Measurements from ENCODE around the gene CBR4. TPM values are rescaled to one million over a fixed set of nuclear protein-coding genes. Genes with fewer than 3 reads are reported as not detected.
"Not testable (repeated sequence)": the region's sequence is repeated elsewhere in the genome, so short reads cannot be mapped to it uniquely, and the experiment has no call there.

CBR4 gene
- total RNA-seq, 2 donors from 2014 or later: 13.7 to 18.0 TPM

GRCh38 chr4:169042608-169043007 lies 32.6 kb upstream of the CBR4 start:
- Mint-ChIP-seq H3K36me3 (ENCODE audit: low read depth) (no peaks in the 10 kb centered on the region), H3K27me3 (peaks cover 16% of the 10 kb centered on the region), H3K4me3 (no peak overlapping the region), H3K4me1 (no peaks in the 10 kb centered on the region), H3K27ac (no peak overlapping the region), H3K9me3 (no peaks in the 10 kb centered on the region)
- ATAC-seq (replicated peaks): no peak

GRCh38 chr4:169040559-169041261 lies 30.7 kb upstream of the CBR4 start:
- Mint-ChIP-seq H3K4me3 (no peak overlapping the region), H3K36me3 (ENCODE audit: low read depth) (no peaks in the 10 kb centered on the region), H3K4me1 (no peaks in the 10 kb centered on the region), H3K27ac (no peak overlapping the region), H3K27me3 (peaks cover 12% of the 10 kb centered on the region), H3K9me3 (no peaks in the 10 kb centered on the region)
- ATAC-seq (replicated peaks): no peak

GRCh38 chr4:169039251-169039954 lies 29.3 kb upstream of the CBR4 start:
- Mint-ChIP-seq H3K9me3 (no peaks in the 10 kb centered on the region), H3K4me1 (no peaks in the 10 kb centered on the region), H3K27me3 (peaks cover 11% of the 10 kb centered on the region), H3K27ac (no peak overlapping the region), H3K4me3 (no peak overlapping the region), H3K36me3 (ENCODE audit: low read depth) (no peaks in the 10 kb centered on the region)
- no peak for ATAC-seq (replicated peaks)

- no peak overlapping the region for H3K27ac Mint-ChIP-seq
- no peak for ATAC-seq (replicated peaks)
- H3K4me1 Mint-ChIP-seq: no peaks in the 10 kb centered on the region
- peaks cover 8% of the 10 kb centered on the region for H3K27me3 Mint-ChIP-seq
- no peak overlapping the region for H3K4me3 Mint-ChIP-seq
- H3K9me3 Mint-ChIP-seq: no peaks in the 10 kb centered on the region
- no peaks in the 10 kb centered on the region for H3K36me3 Mint-ChIP-seq (ENCODE audit: low read depth)
These were observed 27.5 kb upstream of the CBR4 start for GRCh38 chr4:169037506-169037905.

GRCh38 chr4:169035871-169036620 lies 26.0 kb upstream of the CBR4 start:
- H3K4me3 Mint-ChIP-seq; H3K36me3 Mint-ChIP-seq (ENCODE audit: low read depth); ATAC-seq (replicated peaks); H3K27ac Mint-ChIP-seq; H3K4me1 Mint-ChIP-seq; H3K9me3 Mint-ChIP-seq; H3K27me3 Mint-ChIP-seq: not testable (repeated sequence)

GRCh38 chr4:169033660-169034059 lies 23.6 kb upstream of the CBR4 start:
- Mint-ChIP-seq H3K27ac (no peak overlapping the region), H3K4me3 (no peak overlapping the region), H3K9me3 (no peaks in the 10 kb centered on the region), H3K36me3 (ENCODE audit: low read depth) (no peaks in the 10 kb centered on the region), H3K4me1 (no peaks in the 10 kb centered on the region), H3K27me3 (peaks cover 5% of the 10 kb centered on the region)
- peak; percentile 55 for ATAC-seq (replicated peaks)

GRCh38 chr4:169032883-169033645 lies 23.0 kb upstream of the CBR4 start:
- Mint-ChIP-seq H3K27ac (no peak overlapping the region), H3K4me1 (no peaks in the 10 kb centered on the region), H3K27me3 (peaks cover 6% of the 10 kb centered on the region), H3K36me3 (ENCODE audit: low read depth) (no peaks in the 10 kb centered on the region), H3K4me3 (no peak overlapping the region), H3K9me3 (no peaks in the 10 kb centered on the region)
- no peak for ATAC-seq (replicated peaks)

- H3K9me3 Mint-ChIP-seq: no peaks in the 10 kb centered on the region
- H3K27ac Mint-ChIP-seq: no peak overlapping the region
- no peak for ATAC-seq (replicated peaks)
- H3K4me3 Mint-ChIP-seq: no peak overlapping the region
- no peaks in the 10 kb centered on the region for H3K4me1 Mint-ChIP-seq
- H3K36me3 Mint-ChIP-seq (ENCODE audit: low read depth): no peaks in the 10 kb centered on the region
- H3K27me3 Mint-ChIP-seq: peaks cover 11% of the 10 kb centered on the region
These were observed 22.1 kb upstream of the CBR4 start for GRCh38 chr4:169032194-169032593.

GRCh38 chr4:169031392-169031791 lies 21.3 kb upstream of the CBR4 start:
- Mint-ChIP-seq H3K27ac (no peak overlapping the region), H3K36me3 (ENCODE audit: low read depth) (no peaks in the 10 kb centered on the region), H3K9me3 (no peaks in the 10 kb centered on the region), H3K27me3 (peaks cover 13% of the 10 kb centered on the region), H3K4me1 (no peaks in the 10 kb centered on the region), H3K4me3 (no peak overlapping the region)
- ATAC-seq (replicated peaks): no peak

- H3K36me3 Mint-ChIP-seq (ENCODE audit: low read depth): no peaks in the 10 kb centered on the region
- H3K27me3 Mint-ChIP-seq: peaks cover 17% of the 10 kb centered on the region
- no peaks in the 10 kb centered on the region for H3K9me3 Mint-ChIP-seq
- no peak for ATAC-seq (replicated peaks)
- no peaks in the 10 kb centered on the region for H3K4me1 Mint-ChIP-seq
- H3K4me3 Mint-ChIP-seq: no peak overlapping the region
- no peak overlapping the region for H3K27ac Mint-ChIP-seq
These were observed 20.5 kb upstream of the CBR4 start for GRCh38 chr4:169030562-169030982.

- peaks cover 20% of the 10 kb centered on the region for H3K27me3 Mint-ChIP-seq
- no peak overlapping the region for H3K27ac Mint-ChIP-seq
- no peak overlapping the region for H3K4me3 Mint-ChIP-seq
- H3K36me3 Mint-ChIP-seq (ENCODE audit: low read depth): no peaks in the 10 kb centered on the region
- H3K4me1 Mint-ChIP-seq: no peaks in the 10 kb centered on the region
- no peaks in the 10 kb centered on the region for H3K9me3 Mint-ChIP-seq
- ATAC-seq (replicated peaks): no peak
These were observed 19.9 kb upstream of the CBR4 start for GRCh38 chr4:169029947-169030346.

GRCh38 chr4:169027663-169028062 lies 17.6 kb upstream of the CBR4 start:
- no peak for ATAC-seq (replicated peaks)
- H3K27ac Mint-ChIP-seq: no peak overlapping the region
- no peaks in the 10 kb centered on the region for H3K36me3 Mint-ChIP-seq (ENCODE audit: low read depth)
- H3K9me3 Mint-ChIP-seq: no peaks in the 10 kb centered on the region
- H3K4me3 Mint-ChIP-seq: no peak overlapping the region
- no peaks in the 10 kb centered on the region for H3K4me1 Mint-ChIP-seq
- peaks cover 24% of the 10 kb centered on the region for H3K27me3 Mint-ChIP-seq

GRCh38 chr4:169025184-169025583 lies 15.1 kb upstream of the CBR4 start:
- no peak for ATAC-seq (replicated peaks)
- Mint-ChIP-seq H3K4me1 (no peaks in the 10 kb centered on the region), H3K4me3 (no peak overlapping the region)

GRCh38 chr4:169024762-169025161 lies 14.7 kb upstream of the CBR4 start:
- no peak for ATAC-seq (replicated peaks)
- no peak overlapping the region for H3K27ac Mint-ChIP-seq

More at GRCh38 chr4:169025184-169025583, 15.1 kb upstream of the CBR4 start:
- peaks cover 20% of the 10 kb centered on the region for H3K27me3 Mint-ChIP-seq
- H3K27ac Mint-ChIP-seq: no peak overlapping the region
- no peaks in the 10 kb centered on the region for H3K9me3 Mint-ChIP-seq
- H3K36me3 Mint-ChIP-seq (ENCODE audit: low read depth): no peaks in the 10 kb centered on the region

More at GRCh38 chr4:169024762-169025161, 14.7 kb upstream of the CBR4 start:
- H3K9me3 Mint-ChIP-seq: no peaks in the 10 kb centered on the region
- H3K36me3 Mint-ChIP-seq (ENCODE audit: low read depth): no peaks in the 10 kb centered on the region
- H3K4me3 Mint-ChIP-seq: no peak overlapping the region
- H3K27me3 Mint-ChIP-seq: peaks cover 22% of the 10 kb centered on the region
- H3K4me1 Mint-ChIP-seq: no peaks in the 10 kb centered on the region
